ENCODE results near the gene PKNOX2. TPM values are rescaled to one million over a fixed set of nuclear protein-coding genes. Genes with fewer than 3 reads are reported as not detected.

The PKNOX2 gene
- total and polyA plus RNA-seq, 9 of the 15 experiments (the other 6 are each of a cell fraction or from before 2014, with no cell fraction given): not detected

- no peak overlapping the region for H2AFZ ChIP-seq (ENCODE audit: low read depth, low read length)
- ChIA-PET POLR2A (interaction anchor here (0.8 to 1.5 kb wide), 3 partner anchors 9 to 42 kb away, joined by 3 to 7 read pairs (median 5); no protein-coding TSS in a partner anchor), CTCF (ENCODE audit: low intra/inter-chr PET ratio) (no interaction called here)
- no peak overlapping the region for H3K4me3 ChIP-seq
- intact Hi-C loops (cut with micrococcal nuclease) (no loop called here), in situ Hi-C loops (cut with MboI) (loop anchor here (25.0 kb wide), 1 partner anchor 367 kb away; the partner anchor contains the start of gene CCDC15)
- H3K9me3 ChIP-seq (replicated peaks; ENCODE audit: control insufficient read depth, insufficient read depth, low read depth, low read length): no peaks in the 10 kb centered on the region
- BruUV-seq (replicated peaks): no TSS peak
- H3K9ac ChIP-seq (ENCODE audit: insufficient read depth in 1 of 2, low read depth in 2 of 2, low read length in 2 of 2): no peak overlapping the region
- H3K4me2 ChIP-seq (ENCODE audit: insufficient read depth, low read length): no peak overlapping the region
- peaks cover 21 to 59% of the 10 kb centered on the region in 2 experiments; a peak in 4 of 5 replicates for H3K27me3 ChIP-seq (ENCODE audit: control insufficient read depth in 2 of 2, insufficient read depth in 2 of 2, low read length in 2 of 2)
- H3K9me1 ChIP-seq (ENCODE audit: control insufficient read depth, insufficient read depth, low read length): no peaks in the 10 kb centered on the region
- ATAC-seq (no peak), DNase-seq (ENCODE audit: extremely low read depth in 1 of 4, low spot score in 3 of 4) (no peak), FAIRE-seq (no peak)
- H3K27ac ChIP-seq (ENCODE audit: extremely low read depth, low read depth, low read length): no peak overlapping the region
- no peaks in the 10 kb centered on the region for H4K20me1 ChIP-seq (replicated peaks; ENCODE audit: control insufficient read depth, insufficient read depth, low read length)
- no peaks in the 10 kb centered on the region for H3K4me1 ChIP-seq (replicated peaks in 1 of 2; ENCODE audit: control insufficient read depth in 2 of 2, insufficient read depth in 2 of 2, low read length in 2 of 2)
- no peaks in the 10 kb centered on the region for H3K79me2 ChIP-seq (ENCODE audit: control insufficient read depth, insufficient read depth, low read length)
- H3K36me3 ChIP-seq (ENCODE audit: control insufficient read depth, insufficient read depth, low read length): no peaks in the 10 kb centered on the region
- 0% methylated on average over 9 of the region's 9 CpGs for WGBS (ENCODE audit: insufficient coverage, low coverage, missing lambda C conversion rate)
- no peak for TF ChIP-seq LCOR (CRISPR knock-in tag; IDR thresholded peaks at IDR 0.05)
- TF ChIP-seq NEUROD1 (IDR thresholded peaks at IDR 0.05; ENCODE audit: borderline replicate concordance, low read depth, low read length, partially characterized antibody): no peak
- no peak for TF ChIP-seq SFPQ (IDR thresholded peaks at IDR 0.05; ENCODE audit: low read depth, low read length)
- no peak for TF ChIP-seq ZNF395 (CRISPR knock-in tag; IDR thresholded peaks at IDR 0.05)
- TF ChIP-seq CBFB (CRISPR knock-in tag; IDR thresholded peaks at IDR 0.05): no peak
- no peak for TF ChIP-seq PTTG1 (tag; IDR thresholded peaks at IDR 0.05; ENCODE audit: low read depth)
- no peak for TF ChIP-seq ZNF436 (CRISPR knock-in tag; IDR thresholded peaks at IDR 0.05)
- no peak for TF ChIP-seq EZH2 (IDR thresholded peaks at IDR 0.05; ENCODE audit: borderline replicate concordance, low read depth, low read length)
- no peak for TF ChIP-seq UBTF (IDR thresholded peaks at IDR 0.05; ENCODE audit: borderline replicate concordance in 1 of 2, low read depth in 2 of 2, low read length in 2 of 2)
- TF ChIP-seq ZBTB1 (CRISPR knock-in tag; IDR thresholded peaks at IDR 0.05; ENCODE audit: borderline replicate concordance, low read depth): no peak
- TF ChIP-seq XRCC3 (IDR thresholded peaks at IDR 0.05): no peak
- TF ChIP-seq NCOA1 (IDR thresholded peaks at IDR 0.05; ENCODE audit: low read depth): no peak
- TF ChIP-seq ASH1L (IDR thresholded peaks at IDR 0.05; ENCODE audit: borderline replicate concordance, low read depth, partially characterized antibody): no peak
- TF ChIP-seq STAT5B (CRISPR knock-in tag; IDR thresholded peaks at IDR 0.05): no peak
- no peak for TF ChIP-seq ATF3 (IDR thresholded peaks at IDR 0.05)
- TF ChIP-seq ATF3 (CRISPR knock-in tag; conservative IDR thresholded peaks at IDR 0.05): no peak
Measured at GRCh38 chr11:125329786-125330185, 165.2 kb downstream of the PKNOX2 start.
